Measurements from ENCODE around the gene XDH.

- TF ChIP-seq CTCF (optimal IDR thresholded peaks at IDR 0.05 in 1 of 3, IDR thresholded peaks at IDR 0.05 in 1 of 3, conservative IDR thresholded peaks at IDR 0.05 in 1 of 3; ENCODE audit: extremely low read depth in 1 of 3, insufficient read depth in 2 of 3, low read length in 3 of 3) = no peak
- no peak for TF ChIP-seq EZH2 (IDR thresholded peaks at IDR 0.05; ENCODE audit: low read length)
These were observed 87.0 kb downstream of the XDH start for GRCh38 chr2:31327505-31327904.
